GM15510 (cell line): ENCODE results near the gene NCSTN.
A peak's percentile ranks its signal among the peaks of the same experiment; 100 is the strongest.

Source experiments
- POLR2A ChIP-seq: IDR thresholded peaks from 3 replicates; pipeline ENCODE4 v1.6.1; 2011; ENCODE audit warnings: borderline replicate concordance; ENCODE audit not compliant: insufficient read length; ENCODE audit errors: extremely low read depth

Gene NCSTN

GRCh38 chr1:160342953-160343869, at the start of gene NCSTN, which contains the start of gene COPA:
NCSTN (plus strand) TSS chr1:160343383; CDS start chr1:160343397, 14 bp downstream.
COPA (minus strand) TSS chr1:160343250; CDS start chr1:160343170, 80 bp downstream.
- TF ChIP-seq POLR2A: peak; percentile 81

- TF ChIP-seq POLR2A: no peak
Measured at GRCh38 chr1:160296036-160296435, 47.1 kb upstream of the NCSTN start.

GRCh38 chr1:160300173-160300572, 43.0 kb upstream of the NCSTN start:
- TF ChIP-seq POLR2A: no peak

GRCh38 chr1:160307118-160307791, 35.9 kb upstream of the NCSTN start:
- no peak for TF ChIP-seq POLR2A

- no peak for TF ChIP-seq POLR2A
Measured at GRCh38 chr1:160308451-160309184, 34.6 kb upstream of the NCSTN start.

- TF ChIP-seq POLR2A: no peak
Measured at GRCh38 chr1:160309185-160309557, 34.0 kb upstream of the NCSTN start.

GRCh38 chr1:160309571-160309970, 33.6 kb upstream of the NCSTN start:
- no peak for TF ChIP-seq POLR2A

GRCh38 chr1:160315359-160315758, 27.8 kb upstream of the NCSTN start:
- TF ChIP-seq POLR2A: no peak

- TF ChIP-seq POLR2A: no peak
Measured at GRCh38 chr1:160322831-160323230, 20.4 kb upstream of the NCSTN start.

- no peak for TF ChIP-seq POLR2A
Measured at GRCh38 chr1:160325252-160325651, 17.9 kb upstream of the NCSTN start.

GRCh38 chr1:160326418-160326817, 16.8 kb upstream of the NCSTN start:
- no peak for TF ChIP-seq POLR2A

- no peak for TF ChIP-seq POLR2A
Measured at GRCh38 chr1:160328184-160328583, 15.0 kb upstream of the NCSTN start.

- no peak for TF ChIP-seq POLR2A
Measured at GRCh38 chr1:160330119-160330518, 13.1 kb upstream of the NCSTN start.

- no peak for TF ChIP-seq POLR2A
Measured at GRCh38 chr1:160332516-160332915, 10.7 kb upstream of the NCSTN start.

GRCh38 chr1:160338580-160338979, 4.6 kb upstream of the NCSTN start:
- TF ChIP-seq POLR2A: no peak
